Activated CD4-positive, alpha-beta T cell treated with anti-CD3 and anti-CD28 coated beads, Interleukin-2, amount 50 U/mL, for 1 hour (primary cell): ENCODE results near the gene DEK.
"Not testable (repeated sequence)": the region's sequence is repeated elsewhere in the genome, so short reads cannot be mapped to it uniquely, and the experiment has no call there.

ENCODE experiments used
- DNase-seq: peaks from one replicate; pipeline ENCODE4 v3.0.0-alpha.2; 2020

Gene DEK

DNA sequence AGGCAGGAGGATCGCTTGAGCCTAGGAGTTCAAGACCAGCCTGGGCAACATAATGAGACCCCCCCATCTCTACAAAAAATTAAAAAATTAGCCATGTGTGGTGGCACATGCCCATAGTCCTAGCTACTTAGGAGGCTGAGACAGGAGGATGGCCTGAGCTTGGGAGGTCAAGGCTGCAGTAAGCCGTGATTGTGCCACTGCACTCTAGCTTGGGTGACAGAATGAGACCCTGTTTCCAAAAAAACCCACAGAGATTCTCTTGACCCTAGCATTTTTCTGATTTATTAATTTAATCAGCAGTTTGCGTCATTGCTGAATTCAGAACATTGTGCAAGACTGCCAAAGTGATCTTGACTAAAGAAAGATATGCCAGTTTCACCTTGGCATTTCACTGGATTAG, 72.3 kb downstream of the DEK start:
- DNase-seq, result no peak

DNA sequence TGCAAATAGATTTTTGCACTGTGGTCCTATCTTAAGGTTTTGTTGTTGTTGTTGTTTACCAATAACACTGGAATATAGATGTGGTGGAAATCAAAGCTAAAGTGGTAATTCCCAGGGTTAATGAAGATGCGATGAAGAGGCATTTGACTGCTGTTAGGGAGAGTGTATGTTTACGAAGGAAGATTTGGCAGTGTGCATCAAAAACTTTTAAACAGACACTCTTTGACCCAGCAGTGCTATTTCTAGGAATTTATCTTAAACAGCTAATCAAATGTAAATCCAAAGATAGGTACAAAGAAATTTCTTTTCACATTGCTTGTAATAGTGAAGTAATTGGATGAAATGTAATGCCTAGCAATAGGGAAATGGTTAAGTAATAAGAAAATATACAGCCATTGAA, 75.1 kb downstream of the DEK start:
- no peak for DNase-seq

DNA sequence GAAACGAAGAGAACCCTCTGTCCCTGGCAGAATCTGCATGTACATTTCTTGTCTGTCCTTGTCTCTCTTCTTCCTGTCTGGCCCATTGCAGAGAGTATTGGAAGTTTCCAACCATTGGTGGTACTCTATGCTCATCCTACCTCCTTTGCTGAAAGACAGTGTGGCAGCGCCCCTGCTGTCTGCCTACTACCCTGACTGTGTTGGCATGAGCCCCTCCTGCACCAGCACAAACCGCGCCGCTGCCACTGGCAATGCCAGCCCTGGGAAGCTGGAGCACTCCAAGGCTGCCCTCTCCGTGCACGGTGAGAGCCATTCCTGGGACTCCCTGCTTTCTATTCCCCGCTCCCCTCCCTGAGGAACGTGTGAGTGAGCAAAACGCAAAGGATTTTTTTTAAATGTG, 76.6 kb downstream of the DEK start:
- no peak for DNase-seq

DNA sequence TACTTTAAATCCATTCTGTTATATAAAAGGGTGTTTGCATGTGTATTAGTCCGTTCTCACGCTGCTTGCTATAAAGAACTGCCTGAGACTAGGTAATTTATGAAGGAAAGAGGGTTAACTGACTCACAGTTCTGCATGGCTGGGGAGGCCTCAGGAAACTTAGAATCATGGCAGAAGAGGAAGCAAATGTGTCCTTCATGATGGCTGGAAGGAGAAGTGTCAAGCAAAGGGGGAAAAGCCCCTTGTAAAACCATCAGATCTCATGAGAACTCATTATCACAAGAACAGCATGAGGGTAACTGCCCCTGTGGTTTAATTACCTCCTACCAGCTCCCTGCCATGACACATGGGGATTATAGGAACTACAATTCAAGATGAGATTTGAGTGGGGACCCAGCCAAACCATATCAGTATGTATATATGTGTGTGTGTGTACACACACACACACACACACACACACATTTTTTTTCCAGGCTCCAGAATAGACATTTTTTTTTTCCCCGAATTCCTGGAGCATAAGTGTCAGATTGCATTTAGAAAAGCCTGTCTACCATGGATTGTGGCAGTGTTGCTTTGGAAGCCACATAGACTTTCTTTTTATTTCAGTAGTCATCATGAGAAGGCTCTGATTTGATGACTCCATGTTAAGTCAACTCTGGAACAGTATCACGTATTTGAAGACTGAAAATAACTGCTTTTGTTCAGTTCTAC, 77.6 kb downstream of the DEK start:
- no peak for DNase-seq

DNA sequence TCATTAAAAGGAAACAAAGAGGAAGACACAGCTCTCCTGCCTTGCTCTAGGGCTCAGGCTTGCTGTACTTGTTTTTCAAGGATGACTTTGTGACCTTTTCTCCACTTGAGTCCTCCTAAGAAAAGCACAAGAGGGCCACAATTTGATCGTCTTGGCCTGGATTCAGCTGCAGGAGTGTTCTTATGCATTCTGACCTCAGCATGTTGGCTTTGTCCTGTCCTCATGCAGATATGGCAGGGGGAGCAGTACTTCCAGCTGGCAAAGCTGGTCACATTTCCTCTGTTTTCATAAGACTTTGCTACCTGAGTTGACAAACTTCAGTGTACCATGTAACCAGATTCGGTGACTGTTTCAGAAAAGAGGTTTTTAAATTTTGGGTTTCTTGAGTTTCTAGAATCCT, 78.3 kb downstream of the DEK start:
- no peak for DNase-seq

DNA sequence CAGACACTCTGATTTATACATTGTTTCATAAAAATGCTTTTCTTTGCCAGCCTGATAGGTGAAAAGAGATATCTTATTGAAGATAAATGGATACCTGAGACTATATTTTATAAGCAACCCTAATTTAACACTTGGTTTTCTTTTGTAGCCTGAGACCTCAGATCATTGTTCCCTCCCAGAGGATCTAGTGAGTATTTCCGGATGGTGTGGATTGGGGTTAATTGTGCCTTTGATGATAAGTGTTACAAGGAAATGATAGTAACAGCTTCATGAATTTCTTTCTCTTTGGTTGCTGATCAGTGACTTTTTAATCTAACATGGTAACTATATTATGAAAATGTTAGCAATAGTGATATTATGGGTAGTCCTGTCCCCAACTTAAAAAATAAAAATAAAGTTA, 78.7 kb downstream of the DEK start:
- no peak for DNase-seq

DNA sequence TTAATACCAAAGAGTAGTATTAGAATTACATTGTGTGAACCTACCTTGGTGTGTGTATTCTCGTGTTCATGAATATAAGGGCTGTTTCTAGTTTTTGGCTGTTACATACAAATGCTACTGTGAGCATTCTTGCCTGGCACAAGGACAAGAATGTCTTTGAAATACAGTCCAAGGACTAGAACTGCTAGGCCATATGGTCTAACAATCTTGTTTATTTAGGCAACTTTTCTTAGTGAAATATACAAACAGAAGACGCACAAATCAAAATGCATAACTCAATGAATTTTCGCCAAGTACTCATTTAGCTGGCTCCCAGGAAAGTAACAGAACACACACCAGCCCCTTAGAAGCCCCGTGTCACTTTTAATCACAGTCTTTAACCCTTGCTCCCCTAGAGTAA, 80.6 kb downstream of the DEK start:
- DNase-seq, result no peak

DNA sequence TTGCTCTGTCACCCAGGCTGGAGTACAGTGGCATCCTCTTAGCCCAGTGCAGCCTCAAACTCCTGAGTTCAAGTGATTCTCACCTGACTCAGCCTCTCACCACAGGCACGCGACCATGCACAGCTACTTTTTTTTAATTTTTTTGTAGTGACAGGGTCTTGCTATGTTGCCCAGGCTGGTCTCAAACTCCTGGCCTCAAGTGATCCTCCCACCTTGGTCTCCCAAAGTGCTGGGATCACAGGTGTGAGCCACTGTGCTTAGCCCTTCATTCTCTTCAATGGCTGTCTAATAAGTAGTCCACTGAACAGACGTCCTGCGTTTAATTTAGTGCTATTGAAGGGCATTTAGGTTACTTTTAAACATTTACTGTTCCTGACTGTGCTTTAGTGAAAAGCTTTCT, 81.8 kb downstream of the DEK start:
- DNase-seq, result no peak

DNA sequence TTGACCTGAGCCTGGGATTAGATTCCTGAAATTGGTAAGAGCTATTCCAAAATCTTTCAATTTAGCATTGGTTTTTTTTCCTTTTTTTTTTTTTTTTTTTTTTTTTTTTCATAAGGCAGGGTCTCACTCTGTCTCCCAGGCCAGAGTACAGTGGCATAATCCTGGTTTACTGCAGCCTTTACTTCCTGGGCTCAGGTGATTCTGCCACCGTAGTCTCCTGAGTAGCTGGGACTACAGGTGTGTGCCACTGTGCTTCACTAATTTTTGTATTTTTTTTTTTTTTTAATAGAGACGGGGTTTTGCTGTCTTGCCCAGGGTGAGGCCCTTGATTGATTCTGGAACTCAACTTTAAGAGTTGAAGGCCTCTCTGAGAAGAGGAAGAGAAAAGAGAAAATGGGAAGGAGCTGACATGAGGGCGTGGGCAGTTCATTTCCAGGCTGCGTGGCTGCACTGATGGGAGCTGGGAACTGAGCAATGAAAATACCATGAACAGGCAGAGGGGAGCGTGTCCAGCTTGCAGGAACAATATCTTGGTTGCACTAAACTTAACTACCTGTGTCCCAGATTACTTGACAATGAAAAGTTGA, 84.5 kb downstream of the DEK start:
- no peak for DNase-seq

DNA sequence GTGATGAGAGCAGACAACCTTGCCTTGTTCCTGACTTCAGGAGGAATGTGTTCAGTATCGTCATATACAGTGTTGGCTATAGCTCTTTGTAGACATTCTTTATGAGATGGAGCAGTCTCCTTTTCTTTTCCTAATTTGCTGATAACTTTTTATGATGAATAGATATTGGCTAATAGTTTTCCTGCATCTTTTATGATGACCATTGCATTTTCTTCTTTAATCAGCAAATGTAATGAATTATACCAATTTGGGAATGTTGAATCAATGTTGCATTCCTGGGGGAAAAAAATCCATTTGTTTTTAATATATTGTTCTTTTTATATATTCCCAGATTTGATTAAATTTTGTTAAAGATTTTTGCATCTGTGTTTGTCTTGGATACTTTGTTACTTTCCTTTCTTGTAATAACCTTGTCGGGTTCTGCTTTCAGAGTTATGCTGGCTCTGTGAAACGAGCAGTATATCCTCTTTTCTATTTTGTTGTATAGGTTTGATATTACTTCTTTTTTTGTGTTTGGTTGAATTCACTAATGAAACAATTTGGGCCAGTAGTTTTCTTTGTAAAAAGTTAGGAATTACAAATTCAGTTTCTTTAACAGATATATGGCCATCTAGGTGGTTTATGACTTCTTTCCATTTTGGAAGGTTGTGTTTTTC, 85.2 kb downstream of the DEK start:
- no peak for DNase-seq

DNA sequence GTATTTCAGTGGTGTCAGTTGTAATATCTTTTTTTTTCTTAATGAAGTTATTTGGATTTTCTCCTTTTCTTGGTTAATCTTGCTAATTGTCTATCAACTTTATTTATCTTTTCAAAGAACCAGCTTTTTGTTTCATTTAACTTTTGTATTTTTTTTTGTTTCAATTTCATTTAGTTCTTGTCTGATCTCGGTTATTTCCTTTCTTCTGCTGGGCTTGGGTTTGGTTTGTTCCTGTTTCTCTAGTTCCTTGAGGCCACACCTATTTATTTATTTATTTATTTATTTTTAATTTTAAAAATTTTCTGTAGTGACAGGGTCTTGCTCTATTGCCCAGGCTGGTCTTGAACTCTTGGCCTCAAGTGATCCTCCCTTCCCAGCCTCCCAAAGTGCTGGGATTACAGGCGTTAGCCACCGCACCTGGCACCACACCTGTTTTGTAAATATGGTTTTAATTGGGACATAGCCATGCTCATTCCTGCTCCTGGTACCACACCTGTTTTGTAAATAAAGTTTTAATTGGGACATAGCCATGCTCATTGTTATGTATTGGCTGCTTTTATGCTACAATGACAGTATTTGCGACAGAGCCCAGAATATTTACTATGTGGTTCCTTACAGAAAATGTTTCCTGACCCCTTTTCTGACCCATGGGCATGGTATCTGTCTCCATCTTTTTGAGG, 86.9 kb downstream of the DEK start:
- DNase-seq, result no peak

DNA sequence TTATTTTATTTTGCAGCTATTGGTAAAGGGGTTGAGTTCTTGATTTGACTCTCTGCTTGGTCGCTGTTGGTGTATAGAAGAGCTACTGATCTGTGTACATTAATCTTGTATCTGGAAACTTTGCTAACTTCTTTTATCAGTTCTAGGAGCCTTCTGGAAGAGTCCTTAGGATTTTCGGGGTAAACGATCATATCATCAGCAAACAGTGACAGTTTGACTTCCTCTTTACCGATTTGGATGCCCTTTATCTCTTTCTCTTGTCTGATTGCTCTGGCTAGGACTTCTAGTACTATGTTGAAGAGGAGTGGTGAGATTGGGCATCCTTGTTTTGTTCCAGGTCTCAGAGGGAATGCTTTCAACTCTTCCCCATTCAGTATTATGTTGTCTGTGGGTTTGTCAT, 88.1 kb downstream of the DEK start:
- not testable (repeated sequence) for DNase-seq
